Left ventricle myocardium inferior (tissue), 1 donor: ENCODE data around the gene PDE10A. TPM values are rescaled to one million over a fixed set of nuclear protein-coding genes. Genes with fewer than 3 reads are reported as not detected.

ENCODE experiments used
- DNase-seq: peaks from one replicate; pipeline ENCODE4 v3.0.0-alpha.2; 2020
- H3K27ac ChIP-seq: fragments of 200-600 bp; replicated peaks from 2 replicates; pipeline ENCODE4 v1.8.0; 2021
- H3K27me3 ChIP-seq: fragments of 200-600 bp; 2 replicates; pipeline ENCODE4 v1.8.0; 2021; ENCODE audit warnings: low read depth
- H3K36me3 ChIP-seq: fragments of 200-600 bp; 2 replicates; pipeline ENCODE4 v1.8.0; 2021
- H3K4me1 ChIP-seq: fragments of 200-600 bp; 2 replicates; pipeline ENCODE4 v1.8.0; 2021
- H3K4me3 ChIP-seq: fragments of 200-600 bp; 2 replicates; pipeline ENCODE4 v1.8.0; 2021; ENCODE audit warnings: mild to moderate bottlenecking, moderate library complexity
- H3K9me3 ChIP-seq: fragments of 200-600 bp; replicated peaks from 2 replicates; pipeline ENCODE4 v1.8.0; 2021
- CTCF ChIP-seq: fragments of 200-600 bp; IDR thresholded peaks from 2 replicates; pipeline ENCODE4 v1.8.0; 2021; ENCODE audit warnings: antibody characterized with exemption, mild to moderate bottlenecking, borderline replicate concordance
- intact Hi-C: fragments of 100-400 bp; cut with micrococcal nuclease; formaldehyde crosslinking; loops from one replicate; pipeline ENCODE4 v1.11.0; 2022
- total RNA-seq: library from RNA; stranded (reverse); fragmentation: NEBNext Ultra II Directional; extraction: Animal tissue kit (Norgen Biotek cat#: 25700); gene quantifications from one replicate; pipeline ENCODE4 v1.2.1, GENCODE V29; 2021
- donor health status: DM: no; HTN: yes; CAD: no; lungs with severe emphysema.

The PDE10A gene
- total RNA-seq, 1 donor from 2014 or later, result 12.2 TPM

- intact Hi-C loops, result no loop called here
- peaks cover 11% of the 10 kb centered on the region for H3K36me3 ChIP-seq
- no peak for DNase-seq
- TF ChIP-seq CTCF, result no peak
- no peak overlapping the region for H3K4me3 ChIP-seq
- no peaks in the 10 kb centered on the region for H3K9me3 ChIP-seq
- no peaks in the 10 kb centered on the region for H3K27me3 ChIP-seq
- peaks cover 42% of the 10 kb centered on the region for H3K4me1 ChIP-seq
- no peak overlapping the region for H3K27ac ChIP-seq
Observed at GRCh38 chr6:165455488-165455887, 207.6 kb downstream of the PDE10A start.

GRCh38 chr6:165453395-165453794, 209.6 kb downstream of the PDE10A start:
- intact Hi-C loops, result no loop called here
- Histone ChIP-seq H3K27ac (no peak overlapping the region), H3K27me3 (no peaks in the 10 kb centered on the region), H3K4me1 (peaks cover 37% of the 10 kb centered on the region), H3K4me3 (no peak overlapping the region), H3K36me3 (peaks cover 11% of the 10 kb centered on the region), H3K9me3 (no peaks in the 10 kb centered on the region)
- TF ChIP-seq CTCF, result no peak
- no peak for DNase-seq

GRCh38 chr6:165451838-165452237, 211.2 kb downstream of the PDE10A start:
- DNase-seq, result no peak
- Histone ChIP-seq H3K27ac (no peak overlapping the region), H3K27me3 (no peaks in the 10 kb centered on the region), H3K9me3 (no peaks in the 10 kb centered on the region), H3K36me3 (peaks cover 11% of the 10 kb centered on the region), H3K4me1 (peaks cover 21% of the 10 kb centered on the region), H3K4me3 (no peak overlapping the region)
- intact Hi-C loops, result no loop called here
- TF ChIP-seq CTCF, result no peak

- Histone ChIP-seq H3K4me1 (peaks cover 6% of the 10 kb centered on the region), H3K4me3 (no peak overlapping the region), H3K27me3 (no peaks in the 10 kb centered on the region), H3K36me3 (no peaks in the 10 kb centered on the region), H3K27ac (no peak overlapping the region), H3K9me3 (no peaks in the 10 kb centered on the region)
- DNase-seq, result no peak
- intact Hi-C loops, result no loop called here
- no peak for TF ChIP-seq CTCF
Observed at GRCh38 chr6:165448210-165448609, 214.8 kb downstream of the PDE10A start.

GRCh38 chr6:165447141-165447540, 215.9 kb downstream of the PDE10A start:
- Histone ChIP-seq H3K9me3 (no peaks in the 10 kb centered on the region), H3K4me3 (no peak overlapping the region), H3K36me3 (no peaks in the 10 kb centered on the region), H3K27me3 (no peaks in the 10 kb centered on the region), H3K27ac (no peak overlapping the region), H3K4me1 (peaks cover 6% of the 10 kb centered on the region)
- TF ChIP-seq CTCF, result no peak
- intact Hi-C loops, result no loop called here
- no peak for DNase-seq

- no peak for DNase-seq
- Histone ChIP-seq H3K4me3 (no peak overlapping the region), H3K36me3 (no peaks in the 10 kb centered on the region), H3K27ac (no peak overlapping the region), H3K4me1 (peaks cover 6% of the 10 kb centered on the region), H3K9me3 (no peaks in the 10 kb centered on the region), H3K27me3 (no peaks in the 10 kb centered on the region)
- TF ChIP-seq CTCF, result no peak
- intact Hi-C loops, result no loop called here
Observed at GRCh38 chr6:165446331-165446730, 216.7 kb downstream of the PDE10A start.
